SK-N-SH treated with all-trans-retinoic acid at 6 μM for 48 hours (cell line): Measurements from ENCODE around the gene MRPL2.
A peak's percentile ranks its signal among the peaks of the same experiment; 100 is the strongest.

Source experiments
- ATAC-seq: fragments of 200-7000 bp; cut with Tn5 transposase; 3 replicates; pipeline ENCODE4 v1.9.1; 2020; ENCODE audit warnings: mild to moderate bottlenecking, moderate library complexity
- ARNTL ChIP-seq: fragments of 450-650 bp; formaldehyde crosslinking; IDR thresholded peaks from 2 replicates; pipeline ENCODE4 v1.5.0; 2020; ENCODE audit warnings: low read depth, mild to moderate bottlenecking, moderate library complexity, borderline replicate concordance
- BACH2 ChIP-seq: fragments of 250-450 bp; sonication (Bioruptor Pico); IDR thresholded peaks from 2 replicates; pipeline ENCODE4 v1.9.0; 2021; ENCODE audit warnings: mild to moderate bottlenecking, borderline replicate concordance
- CREB5 ChIP-seq: fragments of 250-450 bp; sonication (Bioruptor Pico); IDR thresholded peaks from 2 replicates; pipeline ENCODE4 v1.5.1; 2020; ENCODE audit warnings: low read depth, mild to moderate bottlenecking, moderate library complexity
- CSRNP3 ChIP-seq: fragments of 250-450 bp; sonication (Bioruptor Pico); IDR thresholded peaks from 2 replicates; pipeline ENCODE4 v1.5.1; 2021; ENCODE audit warnings: mild to moderate bottlenecking, moderate library complexity
- ESRRG ChIP-seq: fragments of 250-450 bp; sonication (Bioruptor Pico); IDR thresholded peaks from 2 replicates; pipeline ENCODE4 v1.6.1; 2021; ENCODE audit warnings: mild to moderate bottlenecking
- GLIS3 ChIP-seq: fragments of 250-450 bp; sonication (Bioruptor Pico); IDR thresholded peaks from 2 replicates; pipeline ENCODE4 v1.5.0; 2020; ENCODE audit warnings: mild to moderate bottlenecking, moderate library complexity
- ISL1 ChIP-seq: fragments of 250-450 bp; sonication (Bioruptor Pico); IDR thresholded peaks from 2 replicates; pipeline ENCODE4 v2.1.2; 2022; ENCODE audit warnings: mild to moderate bottlenecking, moderate library complexity
- OSR1 ChIP-seq: fragments of 250-450 bp; sonication (Bioruptor Pico); IDR thresholded peaks from 2 replicates; pipeline ENCODE4 v1.8.0; 2022; ENCODE audit warnings: moderate library complexity, mild to moderate bottlenecking, inconsistent platforms
- PATZ1 ChIP-seq: fragments of 250-450 bp; sonication (Bioruptor Pico); IDR thresholded peaks from 2 replicates; pipeline ENCODE4 v1.8.0; 2020; ENCODE audit warnings: mild to moderate bottlenecking, moderate library complexity, borderline replicate concordance
- POU6F1 ChIP-seq: fragments of 250-450 bp; sonication (Bioruptor Pico); IDR thresholded peaks from 2 replicates; pipeline ENCODE4 v1.8.0; 2021; ENCODE audit warnings: low read depth, mild to moderate bottlenecking, moderate library complexity, borderline replicate concordance
- PPARA ChIP-seq: fragments of 250-450 bp; sonication (Bioruptor Pico); IDR thresholded peaks from 2 replicates; pipeline ENCODE4 v1.5.0; 2020; ENCODE audit warnings: mild to moderate bottlenecking, borderline replicate concordance
- RARB ChIP-seq: fragments of 250-450 bp; sonication (Bioruptor Pico); IDR thresholded peaks from 2 replicates; pipeline ENCODE4 v1.8.0; 2021; ENCODE audit warnings: mild to moderate bottlenecking, moderate library complexity
- SNAI2 ChIP-seq: fragments of 250-450 bp; sonication (Bioruptor Pico); IDR thresholded peaks from 2 replicates; pipeline ENCODE4 v1.5.0; 2020; ENCODE audit warnings: mild to moderate bottlenecking, moderate library complexity
- TCF4 ChIP-seq: fragments of 250-450 bp; sonication (Bioruptor Pico); IDR thresholded peaks from 2 replicates; pipeline ENCODE4 v1.8.0; 2021; ENCODE audit warnings: mild to moderate bottlenecking, moderate library complexity, borderline replicate concordance
- TOX ChIP-seq: fragments of 250-450 bp; sonication (Bioruptor Pico); IDR thresholded peaks from 2 replicates; pipeline ENCODE4 v1.8.0; 2021; ENCODE audit warnings: mild to moderate bottlenecking, moderate library complexity, borderline replicate concordance
- ZC3H10 ChIP-seq: fragments of 250-450 bp; sonication (Bioruptor Pico); IDR thresholded peaks from 2 replicates; pipeline ENCODE4 v1.5.1; 2021; ENCODE audit warnings: mild to moderate bottlenecking, moderate library complexity
- ZFP3 ChIP-seq: fragments of 250-450 bp; sonication (Bioruptor Pico); IDR thresholded peaks from 2 replicates; pipeline ENCODE4 v1.5.0; 2020; ENCODE audit warnings: mild to moderate bottlenecking, moderate library complexity
- ZFP30 ChIP-seq: fragments of 450-650 bp; formaldehyde crosslinking; IDR thresholded peaks from 2 replicates; pipeline ENCODE4 v1.5.0; 2022; ENCODE audit warnings: mild to moderate bottlenecking, moderate library complexity
- ZNF565 ChIP-seq: fragments of 450-650 bp; formaldehyde crosslinking; conservative IDR thresholded peaks from 2 replicates; pipeline ENCODE4 v1.5.0; 2020; ENCODE audit warnings: low read depth, mild to moderate bottlenecking, moderate library complexity
- ZNF70 ChIP-seq: fragments of 450-650 bp; formaldehyde crosslinking; IDR thresholded peaks from 2 replicates; pipeline ENCODE4 v1.5.0; 2020; ENCODE audit warnings: mild to moderate bottlenecking, moderate library complexity
- ZNF8 ChIP-seq: fragments of 450-650 bp; formaldehyde crosslinking; IDR thresholded peaks from 2 replicates; pipeline ENCODE4 v1.5.0; 2020; ENCODE audit warnings: mild to moderate bottlenecking, moderate library complexity
- TF ChIP-seq, protein P1 (sequence below): fragments of 250-450 bp; sonication (Bioruptor Pico); IDR thresholded peaks from 2 replicates; pipeline ENCODE4 v1.5.0; 2020; ENCODE audit warnings: mild to moderate bottlenecking, moderate library complexity

The MRPL2 gene

GRCh38 chr6:43060034-43060754 is 960 bp upstream of the MRPL2 start:
- TF ChIP-seq ZFP3 (CRISPR knock-in tag) (no peak), ZFP30 (no peak), TOX (CRISPR knock-in tag) (no peak), ZNF70 (no peak), ARNTL (no peak), ZNF565 (no peak), ESRRG (no peak), PATZ1 (no peak), CSRNP3 (no peak), ZC3H10 (CRISPR knock-in tag) (no peak), GLIS3 (no peak), POU6F1 (CRISPR knock-in tag) (no peak), BACH2 (CRISPR knock-in tag) (no peak), OSR1 (CRISPR knock-in tag) (no peak)
- TF ChIP-seq, protein P1, sequence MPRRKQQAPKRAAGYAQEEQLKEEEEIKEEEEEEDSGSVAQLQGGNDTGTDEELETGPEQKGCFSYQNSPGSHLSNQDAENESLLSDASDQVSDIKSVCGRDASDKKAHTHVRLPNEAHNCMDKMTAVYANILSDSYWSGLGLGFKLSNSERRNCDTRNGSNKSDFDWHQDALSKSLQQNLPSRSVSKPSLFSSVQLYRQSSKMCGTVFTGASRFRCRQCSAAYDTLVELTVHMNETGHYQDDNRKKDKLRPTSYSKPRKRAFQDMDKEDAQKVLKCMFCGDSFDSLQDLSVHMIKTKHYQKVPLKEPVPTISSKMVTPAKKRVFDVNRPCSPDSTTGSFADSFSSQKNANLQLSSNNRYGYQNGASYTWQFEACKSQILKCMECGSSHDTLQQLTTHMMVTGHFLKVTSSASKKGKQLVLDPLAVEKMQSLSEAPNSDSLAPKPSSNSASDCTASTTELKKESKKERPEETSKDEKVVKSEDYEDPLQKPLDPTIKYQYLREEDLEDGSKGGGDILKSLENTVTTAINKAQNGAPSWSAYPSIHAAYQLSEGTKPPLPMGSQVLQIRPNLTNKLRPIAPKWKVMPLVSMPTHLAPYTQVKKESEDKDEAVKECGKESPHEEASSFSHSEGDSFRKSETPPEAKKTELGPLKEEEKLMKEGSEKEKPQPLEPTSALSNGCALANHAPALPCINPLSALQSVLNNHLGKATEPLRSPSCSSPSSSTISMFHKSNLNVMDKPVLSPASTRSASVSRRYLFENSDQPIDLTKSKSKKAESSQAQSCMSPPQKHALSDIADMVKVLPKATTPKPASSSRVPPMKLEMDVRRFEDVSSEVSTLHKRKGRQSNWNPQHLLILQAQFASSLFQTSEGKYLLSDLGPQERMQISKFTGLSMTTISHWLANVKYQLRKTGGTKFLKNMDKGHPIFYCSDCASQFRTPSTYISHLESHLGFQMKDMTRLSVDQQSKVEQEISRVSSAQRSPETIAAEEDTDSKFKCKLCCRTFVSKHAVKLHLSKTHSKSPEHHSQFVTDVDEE (CRISPR knock-in tag) = no peak
- TF ChIP-seq, all 23 proteins: peak for 0
- peak; percentile 4 for ATAC-seq

DNA sequence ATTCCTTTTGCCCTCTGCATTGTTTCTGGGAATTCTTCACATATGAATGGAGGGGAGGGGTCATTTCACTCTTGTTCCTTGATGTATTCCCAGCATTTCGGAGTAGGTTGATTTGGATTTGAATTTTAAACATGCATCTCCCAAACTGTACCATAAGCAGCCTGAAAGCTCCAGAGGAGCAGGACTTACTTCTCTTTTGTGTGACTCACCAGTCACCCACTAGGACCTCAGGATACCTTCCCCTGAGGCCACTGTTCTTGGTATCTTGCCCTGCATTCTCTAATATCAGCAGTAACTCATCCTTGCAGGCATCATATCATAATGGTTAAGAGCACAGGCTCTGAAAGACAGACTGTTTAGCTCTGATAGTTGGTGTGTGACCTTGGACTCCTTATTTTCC is 703 bp downstream of the MRPL2 start:
- ATAC-seq = no peak

More for the DNA sequence above, 703 bp downstream of the MRPL2 start:
- TF ChIP-seq ZNF565 (no peak), TCF4 (CRISPR knock-in tag) (no peak), CREB5 (CRISPR knock-in tag) (no peak), ZNF8 (CRISPR knock-in tag) (no peak), CSRNP3 (no peak), BACH2 (CRISPR knock-in tag) (no peak), ZFP3 (CRISPR knock-in tag) (no peak), ZNF70 (no peak), PATZ1 (no peak), ZC3H10 (CRISPR knock-in tag) (no peak), POU6F1 (CRISPR knock-in tag) (no peak), SNAI2 (CRISPR knock-in tag) (no peak), RARB (no peak), ISL1 (CRISPR knock-in tag) (no peak), TOX (CRISPR knock-in tag) (no peak), ZFP30 (no peak), PPARA (CRISPR knock-in tag) (no peak), GLIS3 (no peak), ESRRG (no peak)
